HG02610 (cell line): Measurements from ENCODE around the gene BTBD18.
A peak's percentile ranks its signal among the peaks of the same experiment; 100 is the strongest.

Experiments used
- ATAC-seq: cut with Tn5 transposase; IDR thresholded peaks from one replicate; pipeline ENCODE4 v1.9.1; 2021; ENCODE audit warnings: mild to moderate bottlenecking, moderate library complexity; ENCODE audit not compliant: unreplicated experiment

Gene BTBD18

GRCh38 chr11:57751676-57752253 lies at the start of gene BTBD18:
Gene BTBD18 (minus strand): TSS chr11:57751819. CDS start chr11:57751188, 631 bp downstream.
- ATAC-seq = no peak

GRCh38 chr11:57801183-57801485 lies 49.5 kb upstream of the BTBD18 start:
- no peak for ATAC-seq

- ATAC-seq = peak; percentile 79
These were observed 49.0 kb upstream of the BTBD18 start for GRCh38 chr11:57800444-57801182.

GRCh38 chr11:57798905-57799559 lies 47.4 kb upstream of the BTBD18 start:
- no peak for ATAC-seq

- no peak for ATAC-seq
These were observed 41.9 kb upstream of the BTBD18 start for GRCh38 chr11:57793351-57794115.

GRCh38 chr11:57792870-57793269 lies 41.3 kb upstream of the BTBD18 start:
- ATAC-seq = peak; percentile 32

- ATAC-seq = peak; percentile 79
These were observed 40.5 kb upstream of the BTBD18 start for GRCh38 chr11:57792060-57792541.

- ATAC-seq = no peak
These were observed 39.9 kb upstream of the BTBD18 start for GRCh38 chr11:57791321-57792059.

GRCh38 chr11:57788703-57789088 lies 37.1 kb upstream of the BTBD18 start:
- no peak for ATAC-seq

GRCh38 chr11:57787920-57788702 lies 36.5 kb upstream of the BTBD18 start:
- peak; percentile 46 for ATAC-seq

GRCh38 chr11:57787006-57787604 lies 35.5 kb upstream of the BTBD18 start:
- ATAC-seq = no peak

GRCh38 chr11:57786436-57786835 lies 34.8 kb upstream of the BTBD18 start:
- ATAC-seq = no peak

- peak; percentile 76 for ATAC-seq
These were observed 33.5 kb upstream of the BTBD18 start for GRCh38 chr11:57785072-57785471.

GRCh38 chr11:57781529-57781943 lies 29.9 kb upstream of the BTBD18 start:
- ATAC-seq = no peak

- no peak for ATAC-seq
These were observed 27.7 kb upstream of the BTBD18 start for GRCh38 chr11:57779276-57779675.

- peak; percentile 55 for ATAC-seq
These were observed 26.9 kb upstream of the BTBD18 start for GRCh38 chr11:57778318-57779037.

GRCh38 chr11:57777969-57778317 lies 26.3 kb upstream of the BTBD18 start:
- ATAC-seq = no peak

GRCh38 chr11:57776577-57777210 lies 25.1 kb upstream of the BTBD18 start:
- ATAC-seq = no peak
